Raji (cell line): Measurements from ENCODE around the gene ABLIM1.

Source experiments
- POLR2A ChIP-seq: IDR thresholded peaks from 2 replicates; pipeline ENCODE4 v1.6.1; 2011; ENCODE audit warnings: low read depth, low read length, control low read depth; ENCODE audit not compliant: insufficient read depth

Gene ABLIM1

GRCh38 chr10:114445332-114445731 is 212.7 kb downstream of the ABLIM1 start:
- TF ChIP-seq POLR2A, result no peak

- no peak for TF ChIP-seq POLR2A
Measured at GRCh38 chr10:114444819-114445218, 213.3 kb downstream of the ABLIM1 start.

- no peak for TF ChIP-seq POLR2A
Measured at GRCh38 chr10:114442091-114442630, 215.9 kb downstream of the ABLIM1 start.

GRCh38 chr10:114441107-114441506 is 217.0 kb downstream of the ABLIM1 start:
- no peak for TF ChIP-seq POLR2A

- no peak for TF ChIP-seq POLR2A
Measured at GRCh38 chr10:114437473-114438292, 220.4 kb downstream of the ABLIM1 start.

- no peak for TF ChIP-seq POLR2A
Measured at GRCh38 chr10:114436941-114437340, 221.1 kb downstream of the ABLIM1 start.

GRCh38 chr10:114432566-114433093 is 225.4 kb downstream of the ABLIM1 start:
- TF ChIP-seq POLR2A, result no peak

- no peak for TF ChIP-seq POLR2A
Measured at GRCh38 chr10:114431414-114432135, 226.5 kb downstream of the ABLIM1 start.

GRCh38 chr10:114430688-114431413 is 227.2 kb downstream of the ABLIM1 start:
- TF ChIP-seq POLR2A, result no peak

- no peak for TF ChIP-seq POLR2A
Measured at GRCh38 chr10:114429581-114430335, 228.3 kb downstream of the ABLIM1 start.

- TF ChIP-seq POLR2A, result no peak
Measured at GRCh38 chr10:114427124-114427852, 230.8 kb downstream of the ABLIM1 start.

- TF ChIP-seq POLR2A, result no peak
Measured at GRCh38 chr10:114426476-114426875, 231.6 kb downstream of the ABLIM1 start.

- TF ChIP-seq POLR2A, result no peak
Measured at GRCh38 chr10:114420811-114421485, 237.1 kb downstream of the ABLIM1 start.
